PC-3 (cell line): ENCODE results near the gene RBPMS2. TPM values are rescaled to one million over a fixed set of nuclear protein-coding genes. Genes with fewer than 3 reads are reported as not detected.

ENCODE experiments used
- ATAC-seq: fragments of 200-7000 bp; cut with Tn5 transposase; 2 replicates; pipeline ENCODE4 v1.9.1; 2020; ENCODE audit warnings: mild to moderate bottlenecking, moderate library complexity
- BruUV-seq: library from RNA; stranded (reverse); fragments of 400-500 nt; replicated peaks from 2 replicates; lab custom pipeline; 2021; lab: Mats Ljungman, UMichigan
- CTCF ChIA-PET: fragments of 300-600 bp; sonication (Branson Sonifier 250); formaldehyde crosslinking; loops from one replicate; lab custom pipeline; 2022; ENCODE audit warnings: antibody characterized with exemption; lab: Charles Lee
- POLR2A ChIA-PET: fragments of 300-600 bp; sonication (Branson Sonifier 250); formaldehyde crosslinking; loops from one replicate; lab custom pipeline; 2022; ENCODE audit warnings: antibody characterized with exemption; ENCODE audit not compliant: unreplicated experiment; lab: Charles Lee
- DNase-seq: peaks from one replicate; pipeline ENCODE4 v3.0.0-alpha.2; 2015
- H2AFZ ChIP-seq: fragments of 300-600 bp; sonication (generic); 2 replicates; pipeline ENCODE4 v1.6.0; 2016; ENCODE audit warnings: antibody characterized with exemption, low read length
- H3F3A ChIP-seq: fragments of 300-600 bp; sonication (generic); one replicate; pipeline ENCODE4 v1.6.0; 2017; ENCODE audit warnings: antibody characterized with exemption, low read length, control low read depth, mild to moderate bottlenecking; ENCODE audit not compliant: unreplicated experiment
- H3K27ac ChIP-seq: fragments of 300-600 bp; sonication (generic); 2 replicates; pipeline ENCODE4 v1.5.1; 2016; ENCODE audit warnings: mild to moderate bottlenecking, low read length
- H3K27me3 ChIP-seq: fragments of 300-600 bp; sonication (generic); 2 replicates; pipeline ENCODE4 v1.6.1; 2016; ENCODE audit warnings: low read length, mixed read lengths
- H3K36me3 ChIP-seq: fragments of 300-600 bp; sonication (generic); 2 replicates; pipeline ENCODE4 v1.6.1; 2016; ENCODE audit warnings: low read depth, mixed run types, low read length, mixed read lengths
- H3K4me1 ChIP-seq: fragments of 300-600 bp; sonication (generic); 2 replicates; pipeline ENCODE4 v1.5.1; 2016; ENCODE audit warnings: low read length; ENCODE audit not compliant: insufficient read depth
- H3K4me2 ChIP-seq: fragments of 300-600 bp; sonication (generic); 2 replicates; pipeline ENCODE4 v1.6.0; 2016; ENCODE audit warnings: low read length
- H3K4me3 ChIP-seq: fragments of 300-600 bp; sonication (generic); 2 replicates; pipeline ENCODE4 v1.5.1; 2016; ENCODE audit warnings: mild to moderate bottlenecking, low read length, mixed read lengths
- H3K79me2 ChIP-seq: fragments of 300-600 bp; sonication (generic); 2 replicates; pipeline ENCODE4 v1.6.1; 2017; ENCODE audit warnings: low read length, mixed read lengths
- H3K9ac ChIP-seq: fragments of 300-600 bp; sonication (generic); 2 replicates; pipeline ENCODE4 v1.6.0; 2016; ENCODE audit warnings: mild to moderate bottlenecking, low read length
- H3K9me2 ChIP-seq: fragments of 300-600 bp; sonication (generic); replicated peaks from 2 replicates; pipeline ENCODE4 v1.6.1; 2016; ENCODE audit warnings: mixed run types, low read length, mixed read lengths
- H3K9me3 ChIP-seq: fragments of 300-600 bp; sonication (generic); 2 replicates; pipeline ENCODE4 v1.6.1; 2016; ENCODE audit warnings: low read length, mixed read lengths
- H4K20me1 ChIP-seq: fragments of 300-600 bp; sonication (generic); 2 replicates; pipeline ENCODE4 v1.6.1; 2016; ENCODE audit warnings: low read length, mixed read lengths
- EZH2 ChIP-seq: fragments of 300-600 bp; sonication (generic); IDR thresholded peaks from one replicate; pipeline ENCODE4 v1.6.1; 2017; ENCODE audit warnings: antibody characterized with exemption, mild to moderate bottlenecking, low read length; ENCODE audit not compliant: unreplicated experiment
- EZH2phosphoT487 ChIP-seq: fragments of 300-600 bp; sonication (generic); IDR thresholded peaks from 2 replicates; pipeline ENCODE4 v1.6.1; 2018; ENCODE audit warnings: mild to moderate bottlenecking, antibody characterized with exemption, low read length, borderline replicate concordance
- intact Hi-C: fragments of 100-400 bp; cut with micrococcal nuclease; formaldehyde crosslinking; loops from 2 replicates; pipeline ENCODE4 v1.9.0; 2023
- total RNA-seq: library from RNA; depleted of rRNA; stranded (reverse); fragments of >200 nt; gene quantifications from 2 replicates; pipeline ENCODE4 v1.2.3, GENCODE V29; 2014
- TF ChIP-seq, protein P1 (sequence below): fragments of 300-600 bp; sonication (generic); conservative IDR thresholded peaks from 2 replicates; pipeline ENCODE4 v1.5.1; 2017; ENCODE audit warnings: antibody characterized with exemption, low read depth, mild to moderate bottlenecking, low read length

RBPMS2 gene
- total RNA-seq, 1 experiment from 2014 or later: not detected

DNA sequence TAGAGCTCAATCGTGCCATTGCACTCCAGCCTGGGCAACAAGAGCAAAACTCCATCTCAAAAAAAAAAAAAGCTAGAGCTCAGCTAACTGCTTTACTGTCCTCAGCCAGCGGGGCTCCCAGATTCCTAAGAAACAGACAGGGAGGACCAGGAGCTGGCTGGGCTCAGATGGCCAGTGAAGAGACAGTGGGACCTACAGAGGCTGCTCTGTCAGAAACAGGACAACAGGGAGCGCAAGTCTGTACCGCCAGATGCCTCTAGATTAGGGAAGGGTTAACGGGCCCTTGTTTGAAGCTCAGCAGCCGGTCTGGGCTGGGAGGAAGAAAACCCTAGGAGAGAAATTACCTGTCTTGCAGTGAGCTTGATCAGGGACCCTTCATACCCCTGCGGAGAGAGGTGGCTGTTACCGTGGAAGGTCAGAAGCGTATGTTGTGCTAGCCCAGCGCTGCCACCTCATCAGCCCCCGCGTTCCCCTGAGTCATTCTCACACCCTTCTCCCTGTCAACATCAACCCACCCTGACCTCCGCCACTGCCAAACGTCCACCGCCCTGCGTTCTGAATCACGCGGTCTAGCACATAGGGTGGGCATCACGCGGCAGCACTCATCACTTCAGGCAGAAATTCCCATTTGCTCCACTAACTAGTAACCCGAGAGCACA lies 25.3 kb downstream of the RBPMS2 start:
- Histone ChIP-seq H3K79me2 (no peaks in the 10 kb centered on the region), H3K4me1 (peaks cover 11% of the 10 kb centered on the region; the same call in 1 of the 2 replicates), H3K4me2 (no peak overlapping the region), H3K9me2 (no peaks in the 10 kb centered on the region), H3K27me3 (no peaks in the 10 kb centered on the region), H3K36me3 (no peaks in the 10 kb centered on the region), H3F3A (no peaks in the 10 kb centered on the region), H3K9ac (no peak overlapping the region), H3K27ac (no peak overlapping the region), H3K4me3 (no peak overlapping the region), H4K20me1 (no peaks in the 10 kb centered on the region), H2AFZ (no peak overlapping the region), H3K9me3 (no peaks in the 10 kb centered on the region)
- ChIA-PET POLR2A (no interaction called here), CTCF (interaction anchor here (0.6 kb wide), 2 partner anchors 9 to 536 kb away, joined by 3 to 4 read pairs; no protein-coding TSS in a partner anchor)
- TF ChIP-seq, protein P1, sequence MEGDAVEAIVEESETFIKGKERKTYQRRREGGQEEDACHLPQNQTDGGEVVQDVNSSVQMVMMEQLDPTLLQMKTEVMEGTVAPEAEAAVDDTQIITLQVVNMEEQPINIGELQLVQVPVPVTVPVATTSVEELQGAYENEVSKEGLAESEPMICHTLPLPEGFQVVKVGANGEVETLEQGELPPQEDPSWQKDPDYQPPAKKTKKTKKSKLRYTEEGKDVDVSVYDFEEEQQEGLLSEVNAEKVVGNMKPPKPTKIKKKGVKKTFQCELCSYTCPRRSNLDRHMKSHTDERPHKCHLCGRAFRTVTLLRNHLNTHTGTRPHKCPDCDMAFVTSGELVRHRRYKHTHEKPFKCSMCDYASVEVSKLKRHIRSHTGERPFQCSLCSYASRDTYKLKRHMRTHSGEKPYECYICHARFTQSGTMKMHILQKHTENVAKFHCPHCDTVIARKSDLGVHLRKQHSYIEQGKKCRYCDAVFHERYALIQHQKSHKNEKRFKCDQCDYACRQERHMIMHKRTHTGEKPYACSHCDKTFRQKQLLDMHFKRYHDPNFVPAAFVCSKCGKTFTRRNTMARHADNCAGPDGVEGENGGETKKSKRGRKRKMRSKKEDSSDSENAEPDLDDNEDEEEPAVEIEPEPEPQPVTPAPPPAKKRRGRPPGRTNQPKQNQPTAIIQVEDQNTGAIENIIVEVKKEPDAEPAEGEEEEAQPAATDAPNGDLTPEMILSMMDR: no peak
- TF ChIP-seq EZH2 (no peak), EZH2phosphoT487 (no peak)
- DNase-seq (no peak), ATAC-seq (peak; percentile 56)
- intact Hi-C loops: no loop called here
- BruUV-seq: no TSS peak

DNA sequence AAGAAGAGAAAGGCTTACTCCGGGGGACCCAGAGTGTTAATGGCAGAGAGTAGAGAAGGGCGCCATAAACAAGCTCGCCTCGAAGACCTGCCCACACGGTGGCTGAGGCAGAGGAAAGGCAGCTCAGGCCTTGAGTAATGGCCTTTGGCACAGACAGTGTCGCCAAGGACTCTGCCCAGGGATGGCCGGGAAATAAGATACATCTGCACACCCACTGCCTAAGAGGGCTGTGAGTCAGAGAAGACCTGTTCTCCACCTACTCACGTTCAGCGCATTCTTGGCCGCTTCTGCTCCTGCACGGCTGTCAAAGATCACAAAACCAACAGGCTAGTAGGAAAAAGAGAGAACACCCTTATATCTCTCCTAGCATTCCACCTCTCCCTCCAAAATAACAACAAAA lies 26.2 kb downstream of the RBPMS2 start:
- Histone ChIP-seq H3K27me3 (no peaks in the 10 kb centered on the region), H3K27ac (no peak overlapping the region), H3F3A (no peaks in the 10 kb centered on the region), H3K79me2 (no peaks in the 10 kb centered on the region), H3K36me3 (no peaks in the 10 kb centered on the region), H4K20me1 (no peaks in the 10 kb centered on the region), H2AFZ (no peak overlapping the region), H3K4me1 (peaks cover 11% of the 10 kb centered on the region; the same call in 1 of the 2 replicates), H3K9me2 (no peaks in the 10 kb centered on the region), H3K4me3 (no peak overlapping the region), H3K9me3 (no peaks in the 10 kb centered on the region), H3K4me2 (0 out of 2 replicates have a peak overlapping the region, but pooled peaks have one; percentile 27), H3K9ac (no peak overlapping the region)
- ATAC-seq: peak; percentile 80
- BruUV-seq: no TSS peak
- no peak for TF ChIP-seq EZH2phosphoT487
- TF ChIP-seq, protein P1: no peak
- TF ChIP-seq EZH2: no peak
- peak; percentile 69 for DNase-seq
- CTCF ChIA-PET: no interaction called here
- POLR2A ChIA-PET: no interaction called here
- intact Hi-C loops: no loop called here

DNA sequence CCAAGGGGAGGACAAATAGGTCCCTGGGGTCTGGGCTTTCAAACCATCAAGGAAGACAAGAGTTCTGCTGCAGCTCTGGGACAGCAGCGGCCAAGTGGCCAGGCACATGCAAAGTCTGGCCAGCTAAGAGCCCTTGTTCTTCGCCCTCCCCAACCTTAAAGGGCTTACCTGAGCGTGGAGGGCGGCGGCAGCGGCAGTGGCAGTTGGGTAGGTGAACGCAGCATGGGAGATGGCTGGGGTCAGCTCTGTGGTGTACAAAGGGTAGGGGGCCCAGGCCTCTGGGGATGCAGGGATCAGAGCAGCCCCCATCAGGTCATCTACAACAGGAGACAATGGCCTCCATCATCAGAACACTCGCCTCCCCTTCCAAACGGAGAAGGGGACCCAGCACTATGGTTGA lies 27.1 kb downstream of the RBPMS2 start:
- H3K9ac ChIP-seq: no peak overlapping the region
- TF ChIP-seq, protein P1: no peak
- TF ChIP-seq EZH2 (no peak), EZH2phosphoT487 (no peak)
- H3K79me2 ChIP-seq: no peaks in the 10 kb centered on the region
- no peaks in the 10 kb centered on the region for H3K9me2 ChIP-seq
- no peaks in the 10 kb centered on the region for H3K27me3 ChIP-seq
- no peak for ATAC-seq
- no TSS peak for BruUV-seq
- no peaks in the 10 kb centered on the region for H3F3A ChIP-seq
- H2AFZ ChIP-seq: no peak overlapping the region
- intact Hi-C loops: no loop called here
- CTCF ChIA-PET: no interaction called here
- H3K4me2 ChIP-seq: no peak overlapping the region
- no peaks in the 10 kb centered on the region for H4K20me1 ChIP-seq
- DNase-seq: no peak
- H3K9me3 ChIP-seq: no peaks in the 10 kb centered on the region
- no peak overlapping the region for H3K27ac ChIP-seq
- peaks cover 11% of the 10 kb centered on the region; the same call in 1 of the 2 replicates for H3K4me1 ChIP-seq
- POLR2A ChIA-PET: no interaction called here
- no peak overlapping the region for H3K4me3 ChIP-seq
- no peaks in the 10 kb centered on the region for H3K36me3 ChIP-seq
